Nephron progenitor cell (in vitro differentiated cells): ENCODE measurements around the gene AOAH.
"Not testable (repeated sequence)": the region's sequence is repeated elsewhere in the genome, so short reads cannot be mapped to it uniquely, and the experiment has no call there.

Experiments
- DNase-seq: peaks from one replicate; pipeline ENCODE4 v3.0.0; 2021
- H3K27ac Mint-ChIP-seq: 2 replicates; pipeline ENCODE4 v1.8.0; 2021; ENCODE audit warnings: mild to moderate bottlenecking, moderate library complexity, mixed read lengths
- H3K27me3 Mint-ChIP-seq: 2 replicates; pipeline ENCODE4 v1.8.0; 2021; ENCODE audit warnings: mild to moderate bottlenecking, low read depth, mixed read lengths; ENCODE audit not compliant: poor library complexity
- H3K36me3 Mint-ChIP-seq: 2 replicates; pipeline ENCODE4 v1.8.0; 2021; ENCODE audit warnings: low read depth, mixed read lengths
- H3K4me1 Mint-ChIP-seq: 2 replicates; pipeline ENCODE4 v1.8.0; 2021; ENCODE audit warnings: mixed read lengths
- H3K4me3 Mint-ChIP-seq: 2 replicates; pipeline ENCODE4 v1.8.0; 2021; ENCODE audit warnings: mild to moderate bottlenecking, moderate library complexity, mixed read lengths
- H3K9me3 Mint-ChIP-seq: 2 replicates; pipeline ENCODE4 v1.8.0; 2021; ENCODE audit warnings: mild to moderate bottlenecking, moderate library complexity, mixed read lengths
- TF ChIP-seq, protein P1 (sequence below): fragments of 200-600 bp; sonication (generic); IDR thresholded peaks from 2 replicates; pipeline ENCODE4 v1.5.0; 2021; ENCODE audit warnings: antibody characterized with exemption

Gene AOAH

DNA sequence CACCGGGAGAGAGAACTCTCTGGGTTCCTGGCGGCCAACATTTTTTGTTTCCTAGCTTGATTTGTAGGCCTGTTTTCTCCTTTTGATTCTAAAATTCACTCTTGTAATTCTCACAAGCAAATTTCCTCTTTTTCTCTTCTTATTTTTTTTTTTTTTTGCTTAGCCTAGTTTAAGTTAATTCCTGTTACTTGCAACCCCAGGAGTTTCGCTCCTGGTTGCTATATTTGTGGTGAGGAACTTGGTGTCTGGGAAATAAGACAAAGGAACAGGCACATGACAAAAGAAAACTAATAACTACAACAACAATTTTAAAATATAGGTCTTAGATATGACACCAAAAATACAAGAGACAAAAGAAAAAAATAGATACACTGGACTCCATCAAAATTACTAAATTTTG lies 6.7 kb downstream of the AOAH start:
- TF ChIP-seq, protein P1, sequence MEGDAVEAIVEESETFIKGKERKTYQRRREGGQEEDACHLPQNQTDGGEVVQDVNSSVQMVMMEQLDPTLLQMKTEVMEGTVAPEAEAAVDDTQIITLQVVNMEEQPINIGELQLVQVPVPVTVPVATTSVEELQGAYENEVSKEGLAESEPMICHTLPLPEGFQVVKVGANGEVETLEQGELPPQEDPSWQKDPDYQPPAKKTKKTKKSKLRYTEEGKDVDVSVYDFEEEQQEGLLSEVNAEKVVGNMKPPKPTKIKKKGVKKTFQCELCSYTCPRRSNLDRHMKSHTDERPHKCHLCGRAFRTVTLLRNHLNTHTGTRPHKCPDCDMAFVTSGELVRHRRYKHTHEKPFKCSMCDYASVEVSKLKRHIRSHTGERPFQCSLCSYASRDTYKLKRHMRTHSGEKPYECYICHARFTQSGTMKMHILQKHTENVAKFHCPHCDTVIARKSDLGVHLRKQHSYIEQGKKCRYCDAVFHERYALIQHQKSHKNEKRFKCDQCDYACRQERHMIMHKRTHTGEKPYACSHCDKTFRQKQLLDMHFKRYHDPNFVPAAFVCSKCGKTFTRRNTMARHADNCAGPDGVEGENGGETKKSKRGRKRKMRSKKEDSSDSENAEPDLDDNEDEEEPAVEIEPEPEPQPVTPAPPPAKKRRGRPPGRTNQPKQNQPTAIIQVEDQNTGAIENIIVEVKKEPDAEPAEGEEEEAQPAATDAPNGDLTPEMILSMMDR: no peak
- no peaks in the 10 kb centered on the region for H3K36me3 Mint-ChIP-seq
- peaks cover 5% of the 10 kb centered on the region for H3K4me1 Mint-ChIP-seq

DNA sequence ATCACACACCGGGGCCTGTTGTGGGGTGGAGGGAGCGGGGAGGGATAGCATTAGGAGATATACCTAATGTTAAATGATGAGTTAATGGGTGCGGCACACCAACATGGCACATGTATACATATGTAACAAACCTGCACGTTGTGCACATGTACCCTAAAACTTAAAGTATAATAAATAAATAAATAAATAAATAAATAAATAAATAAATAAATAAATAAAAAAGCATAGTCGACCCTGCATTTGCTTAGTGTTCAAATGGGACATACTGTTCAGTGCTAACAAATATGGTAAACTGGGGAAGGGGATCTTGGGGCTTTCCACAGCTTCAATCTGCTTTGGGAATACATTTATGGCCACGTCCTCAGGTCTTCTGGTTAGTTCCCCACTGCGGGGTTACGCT lies 7.5 kb downstream of the AOAH start:
- peaks cover 27% of the 10 kb centered on the region for H3K9me3 Mint-ChIP-seq
- not testable (repeated sequence) for H3K27ac Mint-ChIP-seq, H3K27me3 Mint-ChIP-seq, DNase-seq, H3K36me3 Mint-ChIP-seq, H3K4me1 Mint-ChIP-seq, H3K4me3 Mint-ChIP-seq

More for the DNA sequence above, 6.7 kb downstream of the AOAH start:
- no peak for DNase-seq
- Mint-ChIP-seq H3K27ac (no peak overlapping the region), H3K4me3 (no peak overlapping the region), H3K9me3 (peaks cover 20% of the 10 kb centered on the region), H3K27me3 (peaks cover 13% of the 10 kb centered on the region)

DNA sequence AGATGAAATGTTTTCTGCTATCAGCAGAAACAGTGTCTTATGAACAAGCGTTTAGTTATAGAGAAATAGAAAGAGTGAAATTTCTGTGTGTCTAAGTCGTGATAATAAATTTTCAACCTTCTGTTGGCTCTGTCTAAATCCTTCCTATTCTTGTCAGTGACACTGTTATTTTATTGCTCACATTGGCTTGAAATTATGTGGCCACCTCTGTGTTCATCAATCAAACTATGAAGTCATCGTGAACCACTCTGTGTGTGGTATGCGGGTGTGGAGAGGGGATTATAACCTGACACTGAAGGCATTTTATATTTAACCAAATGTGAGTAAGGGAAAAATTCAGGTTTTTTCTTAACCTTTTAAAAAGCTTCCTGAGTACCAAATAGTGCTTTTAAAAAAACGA lies 12.3 kb downstream of the AOAH start:
- Mint-ChIP-seq H3K4me3 (no peak overlapping the region), H3K4me1 (peaks cover 9% of the 10 kb centered on the region), H3K27ac (no peak overlapping the region), H3K36me3 (no peaks in the 10 kb centered on the region), H3K27me3 (peaks cover 6% of the 10 kb centered on the region), H3K9me3 (peaks cover 42% of the 10 kb centered on the region)
- TF ChIP-seq, protein P1: no peak
- no peak for DNase-seq

DNA sequence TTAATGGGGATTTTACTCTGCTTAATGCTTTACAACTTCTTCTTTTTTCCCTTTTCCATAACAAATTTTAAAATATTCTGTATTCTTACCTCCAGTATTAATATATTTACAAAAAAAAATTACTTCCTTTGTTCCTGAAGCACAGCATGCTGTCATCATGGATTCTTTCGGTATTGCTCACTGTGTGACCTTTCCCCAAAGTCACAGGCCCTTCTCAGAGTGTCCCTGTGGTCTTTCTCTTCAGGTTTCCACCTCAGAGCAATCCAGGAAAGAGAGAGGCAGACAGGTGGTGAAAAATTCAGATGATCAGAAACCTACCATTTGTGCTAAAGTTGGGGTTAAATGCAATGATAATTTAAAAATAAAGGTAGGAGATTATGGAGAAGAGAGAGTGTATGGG lies 13.0 kb downstream of the AOAH start:
- H3K27ac Mint-ChIP-seq: no peak overlapping the region
- DNase-seq: no peak
- H3K4me1 Mint-ChIP-seq: peaks cover 9% of the 10 kb centered on the region
- TF ChIP-seq, protein P1: no peak
- peaks cover 49% of the 10 kb centered on the region for H3K9me3 Mint-ChIP-seq
- no peak overlapping the region for H3K4me3 Mint-ChIP-seq
- H3K27me3 Mint-ChIP-seq: peaks cover 7% of the 10 kb centered on the region
- H3K36me3 Mint-ChIP-seq: peaks cover under 1% of the 10 kb centered on the region

DNA sequence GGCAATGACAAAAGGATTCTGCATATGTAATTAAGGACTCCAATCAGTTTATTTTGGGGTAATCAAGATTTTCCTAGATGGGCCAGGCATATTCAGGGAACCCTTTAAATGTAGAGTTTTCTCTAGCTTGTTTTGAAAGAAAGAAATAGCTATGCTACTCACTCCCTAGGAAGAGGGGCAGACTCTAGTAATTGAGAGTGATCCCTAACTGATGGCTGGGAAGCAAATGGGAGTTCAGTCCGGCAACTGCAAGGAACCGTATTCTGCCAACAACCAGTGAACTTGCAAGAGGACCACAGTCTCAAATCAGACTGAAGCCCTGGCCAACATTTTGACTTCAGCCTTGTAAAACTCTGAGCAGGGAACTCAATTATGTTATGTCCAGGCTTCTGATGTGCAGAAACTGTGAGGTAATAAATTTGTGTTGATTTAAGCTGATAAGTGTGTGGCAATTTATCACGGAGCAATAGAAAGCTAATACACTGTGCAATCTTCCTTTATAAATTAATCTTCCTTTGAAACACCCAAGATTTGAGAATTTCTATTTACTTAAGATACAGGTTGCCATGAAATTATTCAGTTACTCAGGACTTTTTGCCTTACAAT lies 14.0 kb downstream of the AOAH start:
- peaks cover 57% of the 10 kb centered on the region for H3K9me3 Mint-ChIP-seq
- TF ChIP-seq, protein P1: no peak
- no peak overlapping the region for H3K4me3 Mint-ChIP-seq
- no peak for DNase-seq
- H3K27me3 Mint-ChIP-seq: peaks cover 7% of the 10 kb centered on the region
- peaks cover 7% of the 10 kb centered on the region for H3K36me3 Mint-ChIP-seq
- H3K4me1 Mint-ChIP-seq: peaks cover 9% of the 10 kb centered on the region
- no peak overlapping the region for H3K27ac Mint-ChIP-seq

DNA sequence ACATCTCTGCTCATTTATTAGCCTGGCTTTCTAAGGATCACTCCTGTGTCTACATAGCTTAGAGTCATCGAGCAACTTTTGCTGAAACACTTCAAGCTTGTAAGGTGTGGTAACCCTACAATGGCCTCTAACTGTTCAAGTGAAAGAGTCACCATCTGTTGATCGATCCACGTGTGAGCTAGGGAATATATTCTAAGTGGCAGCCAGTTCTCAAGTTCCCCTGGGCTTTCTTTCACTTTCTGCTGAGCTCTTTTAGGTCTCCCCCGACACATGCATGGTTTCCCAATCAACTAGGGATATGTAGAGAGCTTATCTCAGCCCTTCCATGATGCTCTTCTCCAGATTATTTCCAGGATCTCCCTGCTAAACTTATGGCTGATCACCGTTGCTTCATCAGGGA lies 15.5 kb downstream of the AOAH start:
- H3K36me3 Mint-ChIP-seq: peaks cover 7% of the 10 kb centered on the region
- DNase-seq: no peak
- TF ChIP-seq, protein P1: no peak
- peaks cover 10% of the 10 kb centered on the region for H3K27me3 Mint-ChIP-seq
- H3K27ac Mint-ChIP-seq: no peak overlapping the region
- H3K4me1 Mint-ChIP-seq: peaks cover 9% of the 10 kb centered on the region
- no peak overlapping the region for H3K4me3 Mint-ChIP-seq
- peaks cover 60% of the 10 kb centered on the region for H3K9me3 Mint-ChIP-seq
